ENCODE results near the gene SORBS2.
"Not testable (repeated sequence)": the region's sequence is repeated elsewhere in the genome, so short reads cannot be mapped to it uniquely, and the experiment has no call there.

SORBS2 gene

GRCh38 chr4:185719500-185719858, 92.5 kb downstream of the SORBS2 start:
- FAIRE-seq (no peak), DNase-seq (ENCODE audit: insufficient read length, low spot score) (no peak)
- TF ChIP-seq, protein P1, sequence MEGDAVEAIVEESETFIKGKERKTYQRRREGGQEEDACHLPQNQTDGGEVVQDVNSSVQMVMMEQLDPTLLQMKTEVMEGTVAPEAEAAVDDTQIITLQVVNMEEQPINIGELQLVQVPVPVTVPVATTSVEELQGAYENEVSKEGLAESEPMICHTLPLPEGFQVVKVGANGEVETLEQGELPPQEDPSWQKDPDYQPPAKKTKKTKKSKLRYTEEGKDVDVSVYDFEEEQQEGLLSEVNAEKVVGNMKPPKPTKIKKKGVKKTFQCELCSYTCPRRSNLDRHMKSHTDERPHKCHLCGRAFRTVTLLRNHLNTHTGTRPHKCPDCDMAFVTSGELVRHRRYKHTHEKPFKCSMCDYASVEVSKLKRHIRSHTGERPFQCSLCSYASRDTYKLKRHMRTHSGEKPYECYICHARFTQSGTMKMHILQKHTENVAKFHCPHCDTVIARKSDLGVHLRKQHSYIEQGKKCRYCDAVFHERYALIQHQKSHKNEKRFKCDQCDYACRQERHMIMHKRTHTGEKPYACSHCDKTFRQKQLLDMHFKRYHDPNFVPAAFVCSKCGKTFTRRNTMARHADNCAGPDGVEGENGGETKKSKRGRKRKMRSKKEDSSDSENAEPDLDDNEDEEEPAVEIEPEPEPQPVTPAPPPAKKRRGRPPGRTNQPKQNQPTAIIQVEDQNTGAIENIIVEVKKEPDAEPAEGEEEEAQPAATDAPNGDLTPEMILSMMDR (IDR thresholded peaks at IDR 0.05; ENCODE audit: insufficient read depth, missing control alignments): no peak

- no peak for FAIRE-seq
Measured at GRCh38 chr4:185718578-185719499, 93.2 kb downstream of the SORBS2 start.

GRCh38 chr4:185717377-185717741, 94.6 kb downstream of the SORBS2 start:
- TF ChIP-seq, protein P1 (IDR thresholded peaks at IDR 0.05; ENCODE audit: insufficient read depth, missing control alignments): no peak
- no peak for DNase-seq (ENCODE audit: insufficient read length, low spot score)
- no peak for FAIRE-seq

More at GRCh38 chr4:185718578-185719499, 93.2 kb downstream of the SORBS2 start:
- DNase-seq (ENCODE audit: insufficient read length, low spot score): no peak
- TF ChIP-seq, protein P1 (IDR thresholded peaks at IDR 0.05; ENCODE audit: insufficient read depth, missing control alignments): no peak

DNA sequence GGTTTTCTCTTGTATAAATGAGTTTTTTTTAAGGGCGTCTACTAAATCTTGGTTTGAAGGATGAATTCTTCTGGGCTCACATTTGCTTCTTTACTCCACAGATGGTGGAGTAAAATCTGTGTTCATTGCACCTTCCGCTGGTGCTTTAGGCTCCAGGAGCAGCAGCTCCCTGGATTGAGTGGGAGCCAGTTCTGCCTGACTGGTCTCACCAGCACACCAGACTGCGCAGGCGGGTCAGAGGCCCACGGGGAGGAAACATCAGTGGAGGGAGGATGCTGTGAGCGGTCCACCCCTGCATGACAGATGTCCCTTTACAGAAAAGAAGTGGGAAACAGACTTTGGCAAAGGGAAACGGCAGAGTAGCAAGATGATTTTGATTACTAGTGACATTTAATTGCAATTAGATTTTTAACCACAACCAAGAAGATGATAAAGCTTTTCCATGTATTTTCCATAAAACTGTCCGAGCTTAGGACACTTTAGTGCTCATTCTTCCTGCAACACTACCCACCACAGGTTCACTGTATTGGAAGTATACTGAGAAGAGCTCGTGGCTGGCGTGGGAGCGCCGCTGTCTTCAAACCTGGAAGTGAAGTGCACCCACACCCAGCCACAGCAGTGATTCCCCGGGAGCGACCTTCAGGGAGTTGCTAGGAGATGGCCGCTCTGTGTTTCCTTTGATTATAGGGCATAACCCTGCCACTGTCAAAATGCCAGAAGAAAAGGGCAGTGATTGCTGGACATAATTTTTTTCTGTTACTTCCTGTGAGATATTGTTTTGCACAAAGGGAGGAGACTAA, 95.2 kb downstream of the SORBS2 start:
- DNase-seq (ENCODE audit: insufficient read length, low spot score): no peak
- no peak for FAIRE-seq
- TF ChIP-seq, protein P1 (IDR thresholded peaks at IDR 0.05; ENCODE audit: insufficient read depth, missing control alignments): no peak

DNA sequence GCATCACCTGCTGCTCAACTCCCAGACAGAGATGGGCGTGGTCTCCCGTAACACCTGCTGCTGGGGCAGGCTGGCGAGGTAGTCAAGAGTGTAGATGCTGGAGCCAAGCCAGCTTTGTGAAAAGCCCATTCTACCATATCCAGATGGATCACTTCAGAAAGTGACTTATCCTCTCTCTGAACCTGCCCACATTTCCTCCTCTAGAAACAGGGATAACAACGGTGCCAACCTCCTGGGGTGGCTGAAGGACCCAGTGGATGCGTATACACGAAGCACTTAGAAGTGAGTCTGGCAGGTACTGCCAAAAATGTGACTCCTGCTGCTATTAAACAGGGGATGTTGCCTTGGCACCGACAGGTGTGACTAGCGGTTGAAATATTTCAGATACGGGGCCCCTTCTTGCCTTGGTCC, 95.8 kb downstream of the SORBS2 start:
- TF ChIP-seq, protein P1 (IDR thresholded peaks at IDR 0.05; ENCODE audit: insufficient read depth, missing control alignments): no peak
- no peak for DNase-seq (ENCODE audit: insufficient read length, low spot score)
- FAIRE-seq: no peak

DNA sequence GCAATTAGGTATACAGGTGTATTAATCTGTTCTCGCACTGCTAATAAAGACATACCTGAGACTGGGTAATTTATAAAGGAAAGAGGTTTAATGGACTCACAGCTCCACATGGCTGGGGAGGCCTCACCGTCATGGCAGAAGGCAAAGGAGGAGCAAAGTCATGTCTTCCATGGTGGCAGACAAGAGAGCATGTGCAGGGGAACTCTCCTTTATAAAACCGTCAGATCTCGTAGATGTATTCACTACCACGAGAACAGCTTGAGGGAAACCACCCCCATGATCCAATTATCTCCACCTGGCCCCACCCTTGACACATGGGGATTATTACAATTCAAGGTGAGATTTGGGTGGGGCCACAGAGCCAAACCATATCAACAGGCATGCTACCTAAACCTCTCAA, 97.5 kb downstream of the SORBS2 start:
- DNase-seq (ENCODE audit: insufficient read length, low spot score); FAIRE-seq: not testable (repeated sequence)

- FAIRE-seq: no peak
- TF ChIP-seq, protein P1 (IDR thresholded peaks at IDR 0.05; ENCODE audit: insufficient read depth, missing control alignments): no peak
- DNase-seq (ENCODE audit: insufficient read length, low spot score): no peak
Measured at GRCh38 chr4:185713731-185714130, 98.3 kb downstream of the SORBS2 start.

Measured in D721Med (cell line).